NB4 (cell line): ENCODE results near the gene NMNAT1.

ENCODE experiments used
- CTCF ChIP-seq: IDR thresholded peaks from one replicate; pipeline ENCODE4 v1.5.1; 2012; ENCODE audit warnings: low read depth, low read length
- POLR2A ChIP-seq: IDR thresholded peaks from 2 replicates; pipeline ENCODE4 v1.6.1; 2011; ENCODE audit warnings: mild to moderate bottlenecking; ENCODE audit not compliant: insufficient read length; ENCODE audit errors: extremely low read depth

- no peak for TF ChIP-seq CTCF
- no peak for TF ChIP-seq POLR2A
Observed at GRCh38 chr1:9900142-9901043, 42.9 kb upstream of the NMNAT1 start.
